Keratinocyte (primary cell): ENCODE data around the gene MICALL1. TPM values are rescaled to one million over a fixed set of nuclear protein-coding genes. Genes with fewer than 3 reads are reported as not detected.
A peak's percentile ranks its signal among the peaks of the same experiment; 100 is the strongest.
"Not testable (repeated sequence)": the region's sequence is repeated elsewhere in the genome, so short reads cannot be mapped to it uniquely, and the experiment has no call there.

ENCODE experiments used
- DNase-seq: peaks from one replicate; pipeline ENCODE4 v3.0.0-alpha.2; 2011; ENCODE audit warnings: low read depth, missing footprints, low spot score
- FAIRE-seq: peaks from 2 replicates; lab custom pipeline; 2011; peaks lifted over from hg19 to GRCh38; lab: Jason Lieb, UNC
- H2AFZ ChIP-seq: 2 replicates; pipeline ENCODE4 v1.6.0; 2012; ENCODE audit warnings: low read length, control low read depth, inconsistent platforms; ENCODE audit not compliant: control insufficient read depth
- H3K27ac ChIP-seq: 2 replicates; pipeline ENCODE4 v1.5.1; 2011; ENCODE audit warnings: low read length; ENCODE audit not compliant: control insufficient read depth, insufficient read depth
- H3K27me3 ChIP-seq: 3 replicates; pipeline ENCODE4 v1.6.0; 2011; ENCODE audit warnings: low read length; ENCODE audit not compliant: control insufficient read depth, insufficient read depth; ENCODE audit errors: extremely low read depth
- H3K36me3 ChIP-seq, 2 experiments: 2 replicates in 1 of 2; 3 replicates in 1 of 2; pipeline ENCODE4 v1.5.1; 2011; ENCODE audit warnings: low read length in 2 of 2, mild to moderate bottlenecking in 1 of 2; ENCODE audit not compliant: control insufficient read depth in 2 of 2, insufficient read depth in 2 of 2; ENCODE audit errors: extremely low read depth in 1 of 2
- H3K4me1 ChIP-seq: 3 replicates; pipeline ENCODE4 v1.5.1; 2011; ENCODE audit warnings: low read length; ENCODE audit not compliant: control insufficient read depth, insufficient read depth; ENCODE audit errors: extremely low read depth
- H3K4me2 ChIP-seq: 3 replicates; pipeline ENCODE4 v1.6.0; 2011; ENCODE audit warnings: low read depth, low read length; ENCODE audit not compliant: control insufficient read depth, insufficient read depth; ENCODE audit errors: extremely low read depth
- H3K4me3 ChIP-seq, 3 experiments: fragments of 200-600 bp in 1 of 3; sonication (generic) in 1 of 3; 2 replicates in 2 of 3; 3 replicates in 1 of 3; pipeline ENCODE4 v1.5.1; 2011 to 2016; ENCODE audit warnings: low read length in 3 of 3, mild to moderate bottlenecking in 3 of 3, control low read depth in 2 of 3, inconsistent platforms in 1 of 3, low read depth in 1 of 3, mixed read lengths in 1 of 3, mixed run types in 1 of 3, moderate library complexity in 1 of 3; ENCODE audit not compliant: control insufficient read depth in 2 of 3, insufficient read depth in 2 of 3; ENCODE audit errors: extremely low read depth in 1 of 3
- H3K79me2 ChIP-seq: 2 replicates; pipeline ENCODE4 v1.6.0; 2012; ENCODE audit warnings: low read length; ENCODE audit not compliant: control insufficient read depth, insufficient read depth
- H3K9ac ChIP-seq: 3 replicates; pipeline ENCODE4 v1.6.0; 2011; ENCODE audit warnings: low read length; ENCODE audit not compliant: control insufficient read depth, insufficient read depth; ENCODE audit errors: extremely low read depth
- H3K9me1 ChIP-seq: 3 replicates; pipeline ENCODE4 v1.6.0; 2011; ENCODE audit warnings: low read length; ENCODE audit not compliant: control insufficient read depth, insufficient read depth; ENCODE audit errors: extremely low read depth
- H3K9me3 ChIP-seq: 2 replicates; pipeline ENCODE4 v1.5.1; 2012; ENCODE audit warnings: low read depth, low read length; ENCODE audit not compliant: control insufficient read depth
- H4K20me1 ChIP-seq: 3 replicates; pipeline ENCODE4 v1.6.0; 2011; ENCODE audit warnings: low read length; ENCODE audit not compliant: control insufficient read depth, insufficient read depth; ENCODE audit errors: extremely low read depth
- EZH2 ChIP-seq: IDR thresholded peaks from one replicate; pipeline ENCODE4 v1.6.1; 2012; ENCODE audit warnings: inconsistent platforms, mild to moderate bottlenecking, low read length, moderate library complexity
- dilution Hi-C: fragments of 300-500 bp; cut with MboI; formaldehyde crosslinking; loops from one replicate; pipeline ENCODE4 v1.7.0; 2020; ENCODE audit warnings: low sequenced_read_pairs; ENCODE audit not compliant: extremely low pct_ligation_motif_present
- polyA plus RNA-seq, 5 experiments: library from polyadenylated mRNA; depleted of rRNA in 3 of 5; stranded (reverse) in 3 of 5; stranded (forward) in 1 of 5; unstranded in 1 of 5; fragments of >200 nt; gene quantifications; 1 replicate in 1 of 5; 2 replicates in 3 of 5; 3 replicates in 1 of 5; pipeline versions ENCODE4 v1.2.1 to v1.2.3, GENCODE V29; 2011 to 2012; ENCODE audit warnings: missing spikeins in 2 of 5, low read depth in 1 of 5, low replicate concordance in 1 of 5
- TF ChIP-seq, protein P1 (sequence below), 3 experiments: IDR thresholded peaks in 1 of 3; conservative IDR thresholded peaks in 1 of 3; optimal IDR thresholded peaks in 1 of 3; 2 replicates in 2 of 3; 3 replicates in 1 of 3; pipeline versions ENCODE3 to v1.5.1; 2011; ENCODE audit warnings: low read length in 3 of 3, mild to moderate bottlenecking in 3 of 3, moderate library complexity in 2 of 3, control low read depth in 1 of 3, inconsistent platforms in 1 of 3; ENCODE audit not compliant: insufficient read depth in 2 of 3; ENCODE audit errors: extremely low read depth in 1 of 3

Gene MICALL1
- polyA plus RNA-seq, 1 donor (not counting 4 experiments of a cell fraction or from before 2014, with no cell fraction given): 42.8 TPM

DNA sequence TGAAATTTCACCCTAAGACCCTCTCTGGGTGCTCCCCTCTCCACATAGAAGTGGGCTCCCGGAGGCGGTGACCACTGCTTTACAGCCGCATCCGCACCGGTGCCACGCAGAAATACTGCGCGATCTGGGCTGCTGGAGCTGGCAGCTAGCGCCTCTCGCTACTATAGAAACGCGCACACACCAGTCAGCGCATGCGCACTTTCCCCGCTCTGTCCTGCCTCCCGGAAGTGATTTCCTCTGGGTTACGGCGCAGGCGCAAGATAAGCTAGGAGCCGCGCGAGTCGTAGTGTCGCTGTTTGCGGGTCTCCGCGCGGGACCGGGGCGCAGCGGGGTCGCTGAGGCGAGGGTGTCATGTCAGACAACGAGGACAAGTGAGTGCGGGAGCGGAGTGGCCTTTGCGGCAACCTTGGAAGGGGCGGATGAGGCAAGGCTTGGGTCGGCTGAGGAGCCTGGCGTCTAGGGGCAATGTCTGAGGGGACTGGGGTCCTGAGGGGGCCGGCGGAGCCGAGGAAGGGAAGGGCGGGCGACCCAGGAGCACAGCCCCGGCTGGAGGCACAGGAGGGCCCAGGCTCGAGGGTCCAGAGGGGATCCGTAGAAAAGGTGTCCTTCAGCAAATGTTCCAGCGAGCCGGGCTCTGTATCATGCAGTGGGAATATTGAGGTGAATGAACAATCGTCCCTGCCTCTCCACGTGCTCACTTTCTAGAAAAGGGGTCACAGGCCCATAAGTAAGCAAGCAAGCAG, 47.5 kb downstream of the MICALL1 start, which contains the start of the genes C22orf23 and POLR2F:
C22orf23 (minus strand) TSS at position 165 of the 743 bp plus-strand sequence. CDS start 452 bp downstream, outside the sequence.
POLR2F (plus strand) TSS at position 263 of the 743 bp plus-strand sequence; CDS start at position 352, 89 bp downstream.
- Histone ChIP-seq H2AFZ (peak within 1 kb of the TSS; percentile 98), H3K27me3 (no peaks in the 10 kb centered on the region), H3K9me3 (no peaks in the 10 kb centered on the region), H3K4me2 (peak within 1 kb of the TSS; percentile 98), H3K79me2 (peaks cover 20% of the 10 kb centered on the region), H3K9ac (peak within 1 kb of the TSS; percentile 96), H4K20me1 (no peaks in the 10 kb centered on the region), H3K36me3 (peaks cover 11 to 12% of the 10 kb centered on the region in 2 experiments), H3K27ac (peak within 1 kb of the TSS; percentile 83), H3K4me3 (peak within 1 kb of the TSS; percentile 92 to 100 (median 95)), H3K9me1 (peaks cover 4% of the 10 kb centered on the region), H3K4me1 (peaks cover 15% of the 10 kb centered on the region)
- TF ChIP-seq EZH2: no peak
- TF ChIP-seq, protein P1, sequence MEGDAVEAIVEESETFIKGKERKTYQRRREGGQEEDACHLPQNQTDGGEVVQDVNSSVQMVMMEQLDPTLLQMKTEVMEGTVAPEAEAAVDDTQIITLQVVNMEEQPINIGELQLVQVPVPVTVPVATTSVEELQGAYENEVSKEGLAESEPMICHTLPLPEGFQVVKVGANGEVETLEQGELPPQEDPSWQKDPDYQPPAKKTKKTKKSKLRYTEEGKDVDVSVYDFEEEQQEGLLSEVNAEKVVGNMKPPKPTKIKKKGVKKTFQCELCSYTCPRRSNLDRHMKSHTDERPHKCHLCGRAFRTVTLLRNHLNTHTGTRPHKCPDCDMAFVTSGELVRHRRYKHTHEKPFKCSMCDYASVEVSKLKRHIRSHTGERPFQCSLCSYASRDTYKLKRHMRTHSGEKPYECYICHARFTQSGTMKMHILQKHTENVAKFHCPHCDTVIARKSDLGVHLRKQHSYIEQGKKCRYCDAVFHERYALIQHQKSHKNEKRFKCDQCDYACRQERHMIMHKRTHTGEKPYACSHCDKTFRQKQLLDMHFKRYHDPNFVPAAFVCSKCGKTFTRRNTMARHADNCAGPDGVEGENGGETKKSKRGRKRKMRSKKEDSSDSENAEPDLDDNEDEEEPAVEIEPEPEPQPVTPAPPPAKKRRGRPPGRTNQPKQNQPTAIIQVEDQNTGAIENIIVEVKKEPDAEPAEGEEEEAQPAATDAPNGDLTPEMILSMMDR (optimal IDR thresholded peaks at IDR 0.05 in 1 of 3, IDR thresholded peaks at IDR 0.05 in 1 of 3, conservative IDR thresholded peaks at IDR 0.05 in 1 of 3; ENCODE audit: extremely low read depth in 1 of 3, insufficient read depth in 2 of 3, low read length in 3 of 3): peak in 1 of 3 experiments; percentile 1
- DNase-seq: peak; percentile 71
- dilution Hi-C loops: no loop called here
- FAIRE-seq: peak; percentile 94

DNA sequence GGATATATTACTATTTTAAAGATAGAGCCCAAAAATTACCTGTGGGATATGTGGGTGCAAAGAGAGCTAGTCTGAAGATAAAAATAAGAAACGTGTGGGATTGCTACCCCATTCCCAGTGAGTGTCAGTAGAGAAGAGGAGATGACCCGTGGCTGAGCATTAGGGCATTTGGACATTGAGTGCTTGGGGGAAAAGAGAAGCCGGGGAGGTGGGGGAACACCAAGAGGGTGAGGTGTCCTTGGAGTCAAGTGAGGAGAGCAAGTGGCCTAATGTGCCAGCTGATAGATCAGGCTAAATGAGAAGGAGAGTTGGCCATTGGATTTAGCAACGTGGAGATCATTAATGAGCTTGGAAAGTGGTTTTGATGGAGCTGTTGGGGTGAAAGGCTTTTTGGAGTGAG, 48.6 kb downstream of the MICALL1 start:
- peaks cover 15% of the 10 kb centered on the region for H3K4me1 ChIP-seq
- H3K27ac ChIP-seq: peak overlapping the region; percentile 36
- peaks cover 16 to 21% of the 10 kb centered on the region in 2 experiments for H3K36me3 ChIP-seq
- H4K20me1 ChIP-seq: no peaks in the 10 kb centered on the region
- H3K9me3 ChIP-seq: no peaks in the 10 kb centered on the region
- dilution Hi-C loops: no loop called here
- H3K4me2 ChIP-seq: peak overlapping the region; percentile 98
- FAIRE-seq (no peak), DNase-seq (no peak)
- H3K4me3 ChIP-seq: peak overlapping the region; percentile 92 to 100 (median 95)
- no peak overlapping the region for H2AFZ ChIP-seq
- peak overlapping the region; percentile 96 for H3K9ac ChIP-seq
- H3K79me2 ChIP-seq: peaks cover 20% of the 10 kb centered on the region
- TF ChIP-seq EZH2: no peak
- TF ChIP-seq, protein P1 (optimal IDR thresholded peaks at IDR 0.05 in 1 of 3, IDR thresholded peaks at IDR 0.05 in 1 of 3, conservative IDR thresholded peaks at IDR 0.05 in 1 of 3; ENCODE audit: extremely low read depth in 1 of 3, insufficient read depth in 2 of 3, low read length in 3 of 3): no peak
- peaks cover 4% of the 10 kb centered on the region for H3K9me1 ChIP-seq
- H3K27me3 ChIP-seq: no peaks in the 10 kb centered on the region

DNA sequence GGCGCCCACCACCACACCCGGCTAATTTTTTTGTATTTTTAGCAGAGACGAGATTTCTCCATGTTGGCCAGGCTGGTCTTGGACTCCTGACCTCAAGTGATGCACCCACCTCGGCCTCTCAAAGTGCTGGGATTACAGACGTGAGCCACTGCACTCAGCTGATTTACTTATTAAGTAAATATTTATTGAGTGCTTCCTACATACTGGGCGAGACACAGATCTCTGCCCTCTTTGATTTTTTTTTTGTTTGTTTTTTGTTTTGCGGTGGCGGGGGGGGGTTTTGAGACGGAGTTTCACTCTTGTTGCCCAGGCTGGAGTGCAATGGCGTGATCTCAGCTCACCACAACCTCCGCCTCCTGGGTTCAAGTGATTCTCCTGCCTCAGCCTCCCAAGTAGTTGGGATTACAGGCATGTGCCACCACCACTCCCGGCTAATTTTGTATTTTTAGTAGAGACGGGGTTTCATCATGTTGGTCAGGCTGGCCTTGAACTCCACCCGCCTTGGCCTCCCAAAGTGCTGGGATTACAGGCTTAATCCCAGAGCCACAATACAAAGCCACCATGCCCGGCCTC, 49.8 kb downstream of the MICALL1 start:
- H4K20me1 ChIP-seq, H3K27ac ChIP-seq, H3K4me2 ChIP-seq, H3K9me1 ChIP-seq, H2AFZ ChIP-seq, DNase-seq, H3K9me3 ChIP-seq, H3K4me3 ChIP-seq, FAIRE-seq, H3K9ac ChIP-seq, dilution Hi-C loops, H3K27me3 ChIP-seq: not testable (repeated sequence)
- H3K4me1 ChIP-seq: peaks cover 15% of the 10 kb centered on the region
- peaks cover 20 to 22% of the 10 kb centered on the region in 2 experiments for H3K36me3 ChIP-seq
- peaks cover 20% of the 10 kb centered on the region for H3K79me2 ChIP-seq
